Mucosa of descending colon (tissue), 3 donors: Measurements from ENCODE around the gene FAT4. TPM values are rescaled to one million over a fixed set of nuclear protein-coding genes. Genes with fewer than 3 reads are reported as not detected.

Source experiments
- ATAC-seq: fragments of 200-7000 bp; cut with Tn5 transposase; one replicate; pipeline ENCODE4 v1.9.1; 2020; ENCODE audit warnings: mild to moderate bottlenecking, moderate library complexity
- DNase-seq, 3 donors: peaks; one replicate each; pipeline ENCODE4 v3.0.0-alpha.2; 2020
- H3K36me3 ChIP-seq: fragments of 200-600 bp; one replicate; pipeline ENCODE4 v1.8.0; 2021; ENCODE audit warnings: low read depth, mild to moderate bottlenecking
- H3K4me1 ChIP-seq: fragments of 200-600 bp; one replicate; pipeline ENCODE4 v1.8.0; 2021; ENCODE audit warnings: low read depth, mild to moderate bottlenecking
- H3K4me3 ChIP-seq: fragments of 200-600 bp; one replicate; pipeline ENCODE4 v1.8.0; 2021; ENCODE audit warnings: mild to moderate bottlenecking
- H3K9me3 ChIP-seq: fragments of 200-600 bp; one replicate; pipeline ENCODE4 v1.8.0; 2021; ENCODE audit warnings: mild to moderate bottlenecking
- CTCF ChIP-seq: fragments of 200-600 bp; IDR thresholded peaks from one replicate; pipeline ENCODE4 v1.8.0; 2022; ENCODE audit warnings: antibody characterized with exemption, mild to moderate bottlenecking
- intact Hi-C, 2 donors: fragments of 100-400 bp; cut with DNase I in 1 of 2; cut with micrococcal nuclease in 1 of 2; formaldehyde crosslinking; loops; one replicate each; pipeline versions ENCODE4 v1.11.0 to v1.11.1; 2022; cut with DNase I, micrococcal nuclease
- total RNA-seq, 3 donors: library from RNA; stranded (reverse); fragmentation: NEBNext Ultra II Directional in 2 of 3; extraction: Animal tissue kit (Norgen Biotek cat#: 25700) in 2 of 3; gene quantifications; one replicate each; pipeline versions ENCODE4 v1.2.1 to v1.2.4, GENCODE V29; 2021 to 2023
- donor health status: DM: no; HTN: no; CAD: no; lungs with moderate emphysema.
- donor health status: DM: no; HTN: no; CAD: no.
- donor health status: DM: no; HTN: yes; CAD: no.

Gene FAT4
- total RNA-seq, 3 donors from 2014 or later = 2.5 to 28.4 (median 4.3) TPM

- H3K4me3 ChIP-seq = no peak overlapping the region
- no peaks in the 10 kb centered on the region for H3K36me3 ChIP-seq
- no peaks in the 10 kb centered on the region for H3K9me3 ChIP-seq
- H3K4me1 ChIP-seq = no peaks in the 10 kb centered on the region
- DNase-seq (no peak), ATAC-seq (no peak)
- no peak for TF ChIP-seq CTCF
- intact Hi-C loops = no loop called here
Measured at GRCh38 chr4:125352521-125352920, 37.8 kb downstream of the FAT4 start.

GRCh38 chr4:125353131-125353530, 38.4 kb downstream of the FAT4 start:
- Histone ChIP-seq H3K9me3 (no peaks in the 10 kb centered on the region), H3K4me1 (no peaks in the 10 kb centered on the region), H3K36me3 (no peaks in the 10 kb centered on the region), H3K4me3 (no peak overlapping the region)
- intact Hi-C loops = no loop called here
- no peak for TF ChIP-seq CTCF
- ATAC-seq (no peak), DNase-seq (no peak)

GRCh38 chr4:125355791-125356190, 41.0 kb downstream of the FAT4 start:
- Histone ChIP-seq H3K4me1 (no peaks in the 10 kb centered on the region), H3K4me3 (no peak overlapping the region), H3K36me3 (no peaks in the 10 kb centered on the region), H3K9me3 (no peaks in the 10 kb centered on the region)
- intact Hi-C loops = no loop called here
- TF ChIP-seq CTCF = no peak
- DNase-seq (no peak), ATAC-seq (no peak)

- H3K4me3 ChIP-seq = no peak overlapping the region
- H3K9me3 ChIP-seq = no peaks in the 10 kb centered on the region
- ATAC-seq (no peak), DNase-seq (no peak)
- no peaks in the 10 kb centered on the region for H3K36me3 ChIP-seq
- intact Hi-C loops = no loop called here
- TF ChIP-seq CTCF = no peak
- H3K4me1 ChIP-seq = no peaks in the 10 kb centered on the region
Measured at GRCh38 chr4:125357675-125358074, 42.9 kb downstream of the FAT4 start.

- no peaks in the 10 kb centered on the region for H3K9me3 ChIP-seq
Measured at GRCh38 chr4:125358453-125358852, 43.7 kb downstream of the FAT4 start.

More at GRCh38 chr4:125358453-125358852, 43.7 kb downstream of the FAT4 start:
- ATAC-seq (no peak), DNase-seq (no peak)
- intact Hi-C loops = no loop called here
- TF ChIP-seq CTCF = no peak
- H3K4me1 ChIP-seq = no peaks in the 10 kb centered on the region
- H3K36me3 ChIP-seq = no peaks in the 10 kb centered on the region
- H3K4me3 ChIP-seq = no peak overlapping the region
